Lung (tissue), 12 donors: ENCODE results near the gene PPM1L. TPM values are rescaled to one million over a fixed set of nuclear protein-coding genes. Genes with fewer than 3 reads are reported as not detected.

Experiments
- ATAC-seq: fragments of 200-7000 bp; cut with Tn5 transposase; one replicate; pipeline ENCODE4 v1.9.1; 2020; ENCODE audit warnings: moderate number of reproducible peaks; ENCODE audit not compliant: insufficient read depth, low FRiP score
- DNase-seq, 3 donors: peaks; one replicate each; pipeline ENCODE4 v3.0.0-alpha.2; 2013 to 2017
- H3K27ac ChIP-seq, 2 donors: one replicate each; pipeline ENCODE4 v1.5.1; 2013; ENCODE audit warnings: mild to moderate bottlenecking in 2 of 2, moderate library complexity in 2 of 2, control low read depth in 1 of 2, inconsistent platforms in 1 of 2, low read depth in 1 of 2, low read length in 1 of 2
- H3K27me3 ChIP-seq, 3 donors: one replicate each; pipeline ENCODE4 v1.5.1; 2013; ENCODE audit warnings: low read length in 2 of 3; ENCODE audit not compliant: control insufficient read depth in 3 of 3, insufficient read depth in 3 of 3
- H3K36me3 ChIP-seq, 4 donors: one replicate each; pipeline ENCODE4 v1.5.1; 2013; ENCODE audit warnings: low read length in 4 of 4, mild to moderate bottlenecking in 1 of 4, moderate library complexity in 1 of 4; ENCODE audit not compliant: control insufficient read depth in 4 of 4, insufficient read depth in 4 of 4
- H3K4me1 ChIP-seq, 5 donors: one replicate each; pipeline ENCODE4 v1.5.1; 2013; ENCODE audit warnings: low read length in 5 of 5, mild to moderate bottlenecking in 2 of 5, moderate library complexity in 1 of 5; ENCODE audit not compliant: control insufficient read depth in 5 of 5, insufficient read depth in 5 of 5
- H3K4me3 ChIP-seq: one replicate; pipeline ENCODE4 v1.5.1; 2013; ENCODE audit warnings: mild to moderate bottlenecking, control low read depth, moderate library complexity
- H3K9ac ChIP-seq, 2 donors: one replicate each; pipeline ENCODE4 v1.5.1; 2013; ENCODE audit warnings: low read length in 2 of 2, control low read depth in 1 of 2; ENCODE audit not compliant: insufficient read depth in 1 of 2
- H3K9me3 ChIP-seq, 4 donors: one replicate each; pipeline ENCODE4 v1.5.1; 2013; ENCODE audit warnings: low read length in 3 of 4, mild to moderate bottlenecking in 1 of 4, moderate library complexity in 1 of 4; ENCODE audit not compliant: control insufficient read depth in 4 of 4, insufficient read depth in 3 of 4
- WGBS, 2 donors: extraction: QIAGEN DNeasy Blood & Tissue Kit; methylation state at CpG; one replicate each; pipeline ENCODE4 v1.1.7; 2013; 5-methylcytosine and 5-hydroxymethylcytosine counted together
- polyA plus RNA-seq, 2 donors: library from polyadenylated mRNA; stranded (reverse); fragments of 200-250 nt; gene quantifications; one replicate each; pipeline ENCODE4 v1.2.1, GENCODE V29; 2013
- total RNA-seq, 2 donors: library from RNA; depleted of rRNA in 1 of 2; stranded (reverse); fragments of >200 nt in 1 of 2; gene quantifications; one replicate each; pipeline ENCODE4 v1.2.1, GENCODE V29; 2014 to 2021
- TF ChIP-seq, protein P1 (sequence below): IDR thresholded peaks from 2 replicates; pipeline ENCODE4 v1.5.1; 2012; ENCODE audit warnings: mild to moderate bottlenecking; ENCODE audit errors: control extremely low read depth, extremely low read depth
- donor health status: control.
- donor health status: control.
- donor health status: Bipolar disorder and iron deficiency.
- donor health status: healthy.
- donor health status: DM: yes; HTN: yes; CAD: no.

Gene PPM1L
- total and polyA plus RNA-seq, 4 donors = 1.5 to 17.7 (median 6.7) TPM

DNA sequence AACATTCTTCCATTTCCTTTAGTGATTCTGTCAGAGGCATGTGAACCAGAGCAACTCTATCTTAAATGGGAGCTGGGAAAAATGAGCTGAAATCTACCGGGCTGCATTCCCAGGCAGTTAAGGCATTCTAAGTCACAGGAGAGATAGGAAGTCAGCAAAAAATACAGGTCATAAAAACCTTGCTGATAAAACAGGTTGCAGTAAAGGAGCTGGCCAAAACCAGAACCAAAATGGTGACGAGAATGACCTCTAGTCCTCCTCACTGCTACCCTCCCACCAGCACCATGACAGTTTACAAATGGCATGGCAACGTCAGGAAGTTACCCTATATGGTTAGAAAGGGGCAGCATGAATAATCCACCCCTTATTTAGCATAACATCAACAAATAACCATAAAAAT lies 282.7 kb downstream of the PPM1L start:
- WGBS, 2 donors = 82 to 92% methylated on average over 3 of the region's 3 CpGs
- DNase-seq = no peak

DNA sequence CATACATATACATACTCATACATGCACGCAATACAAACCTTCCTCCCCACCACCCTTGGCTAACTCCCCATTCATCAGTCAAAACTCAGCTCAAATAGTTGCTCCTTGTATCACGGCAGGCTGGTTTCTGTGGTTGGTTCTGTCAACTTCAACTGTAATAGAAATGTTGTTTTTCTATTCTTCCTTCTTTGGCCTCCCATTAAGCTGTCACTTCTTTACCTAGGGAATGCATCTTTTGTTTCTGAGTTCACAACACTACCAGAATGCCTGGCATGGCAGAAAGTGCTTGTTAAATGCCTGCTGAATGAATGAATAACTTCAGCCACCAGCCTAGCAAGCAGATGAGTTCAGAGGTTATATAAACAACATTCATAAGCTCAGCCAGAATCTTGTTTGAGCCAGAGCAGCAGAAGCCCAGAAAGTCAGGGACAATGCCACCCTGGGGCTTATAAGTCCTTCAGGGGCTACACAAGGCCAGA lies 286.0 kb downstream of the PPM1L start:
- Histone ChIP-seq H3K4me3 (no peak overlapping the region), H3K9ac (no peak overlapping the region), H3K9me3 (no peaks in the 10 kb centered on the region), H3K27me3 (no peaks in the 10 kb centered on the region), H3K4me1 (no peaks in the 10 kb centered on the region), H3K27ac (no peak overlapping the region), H3K36me3 (no peaks in the 10 kb centered on the region)
- DNase-seq (peak in 2 of 3 donors; percentile 8 to 41), ATAC-seq (no peak)
- TF ChIP-seq, protein P1, sequence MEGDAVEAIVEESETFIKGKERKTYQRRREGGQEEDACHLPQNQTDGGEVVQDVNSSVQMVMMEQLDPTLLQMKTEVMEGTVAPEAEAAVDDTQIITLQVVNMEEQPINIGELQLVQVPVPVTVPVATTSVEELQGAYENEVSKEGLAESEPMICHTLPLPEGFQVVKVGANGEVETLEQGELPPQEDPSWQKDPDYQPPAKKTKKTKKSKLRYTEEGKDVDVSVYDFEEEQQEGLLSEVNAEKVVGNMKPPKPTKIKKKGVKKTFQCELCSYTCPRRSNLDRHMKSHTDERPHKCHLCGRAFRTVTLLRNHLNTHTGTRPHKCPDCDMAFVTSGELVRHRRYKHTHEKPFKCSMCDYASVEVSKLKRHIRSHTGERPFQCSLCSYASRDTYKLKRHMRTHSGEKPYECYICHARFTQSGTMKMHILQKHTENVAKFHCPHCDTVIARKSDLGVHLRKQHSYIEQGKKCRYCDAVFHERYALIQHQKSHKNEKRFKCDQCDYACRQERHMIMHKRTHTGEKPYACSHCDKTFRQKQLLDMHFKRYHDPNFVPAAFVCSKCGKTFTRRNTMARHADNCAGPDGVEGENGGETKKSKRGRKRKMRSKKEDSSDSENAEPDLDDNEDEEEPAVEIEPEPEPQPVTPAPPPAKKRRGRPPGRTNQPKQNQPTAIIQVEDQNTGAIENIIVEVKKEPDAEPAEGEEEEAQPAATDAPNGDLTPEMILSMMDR = no peak
- WGBS, 2 donors = 77 to 90% methylated on average over 2 of the region's 2 CpGs

More for the DNA sequence above, 282.7 kb downstream of the PPM1L start:
- no peak for ATAC-seq
- H3K4me3 ChIP-seq = no peak overlapping the region
- H3K36me3 ChIP-seq = no peaks in the 10 kb centered on the region
- TF ChIP-seq, protein P1 = no peak
- H3K27me3 ChIP-seq = no peaks in the 10 kb centered on the region
- H3K9ac ChIP-seq = no peak overlapping the region
- no peaks in the 10 kb centered on the region for H3K4me1 ChIP-seq
- no peaks in the 10 kb centered on the region for H3K9me3 ChIP-seq
- H3K27ac ChIP-seq = no peak overlapping the region

DNA sequence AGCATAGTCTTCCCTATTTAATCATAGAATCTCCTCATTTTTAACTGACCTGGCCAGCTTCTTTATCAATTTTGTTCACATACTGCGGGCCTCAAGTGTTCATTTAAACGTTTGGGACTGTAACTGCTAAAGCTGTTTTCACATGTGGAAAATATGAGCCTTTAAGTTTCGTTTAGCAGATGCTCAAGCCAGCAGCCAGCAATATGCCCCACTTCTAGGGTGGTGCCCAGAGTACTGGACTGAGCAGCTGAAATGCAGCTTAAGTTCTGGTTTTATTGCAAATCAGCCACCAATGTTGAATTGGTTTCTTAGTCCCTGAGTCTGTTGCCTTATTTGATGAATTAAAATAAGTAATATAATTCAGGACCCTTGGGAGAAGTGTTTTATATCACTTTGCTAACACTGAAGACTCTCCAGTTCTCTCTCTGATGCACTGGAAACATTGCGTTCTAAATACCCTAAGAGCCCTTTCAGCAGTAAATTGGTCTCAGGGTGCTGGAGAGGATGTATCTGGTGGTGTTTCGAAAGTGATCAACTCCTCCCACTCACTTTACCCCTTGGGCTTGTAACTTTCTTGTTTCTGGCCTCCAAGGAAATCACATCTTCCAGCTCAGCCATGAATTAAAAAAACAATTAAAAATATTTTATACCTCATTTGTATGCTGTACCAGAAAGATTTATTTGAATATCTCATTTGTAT lies 287.5 kb downstream of the PPM1L start:
- Histone ChIP-seq H3K27me3 (no peaks in the 10 kb centered on the region), H3K4me3 (no peak overlapping the region), H3K9ac (no peak overlapping the region), H3K4me1 (no peaks in the 10 kb centered on the region), H3K9me3 (no peaks in the 10 kb centered on the region), H3K27ac (no peak overlapping the region), H3K36me3 (no peaks in the 10 kb centered on the region)
- ATAC-seq (no peak), DNase-seq (no peak)
- 84 to 87% methylated on average over 5 of the region's 5 CpGs for WGBS, 2 donors
- TF ChIP-seq, protein P1 = no peak
